Naive B cell (primary cell): ENCODE measurements around the gene TMOD1. TPM values are rescaled to one million over a fixed set of nuclear protein-coding genes. Genes with fewer than 3 reads are reported as not detected.
"Not testable (repeated sequence)": the region's sequence is repeated elsewhere in the genome, so short reads cannot be mapped to it uniquely, and the experiment has no call there.

ENCODE experiments used
- ATAC-seq, 2 donors: fragments of 150-1000 bp; cut with Tn5 transposase; 2 replicates each; pipeline ENCODE4 v1.10.0; 2021; ENCODE audit warnings: low read depth in 2 of 2, mild to moderate bottlenecking in 2 of 2, moderate library complexity in 2 of 2
- DNase-seq: peaks from one replicate; pipeline ENCODE4 v3.0.0; 2022
- H3K27ac Mint-ChIP-seq, 6 donors: one replicate each; pipeline ENCODE4 v1.8.0; 2020 to 2022; ENCODE audit warnings: mild to moderate bottlenecking in 6 of 6, mixed read lengths in 6 of 6, moderate library complexity in 5 of 6, inconsistent platforms in 2 of 6
- H3K27me3 Mint-ChIP-seq, 3 donors: one replicate each; pipeline ENCODE4 v1.8.0; 2021 to 2022; ENCODE audit warnings: mixed read lengths in 3 of 3, mild to moderate bottlenecking in 1 of 3
- H3K36me3 Mint-ChIP-seq, 2 donors: one replicate each; pipeline ENCODE4 v1.8.0; 2020 to 2022; ENCODE audit warnings: mixed read lengths in 2 of 2, inconsistent platforms in 1 of 2, mild to moderate bottlenecking in 1 of 2
- H3K4me1 Mint-ChIP-seq, 3 donors: one replicate each; pipeline ENCODE4 v1.8.0; 2020 to 2022; ENCODE audit warnings: mixed read lengths in 3 of 3, inconsistent platforms in 1 of 3, mild to moderate bottlenecking in 1 of 3, moderate library complexity in 1 of 3
- H3K4me3 Mint-ChIP-seq, 8 donors: one replicate each; pipeline ENCODE4 v1.8.0; 2020 to 2022; ENCODE audit warnings: mild to moderate bottlenecking in 8 of 8, mixed read lengths in 8 of 8, moderate library complexity in 8 of 8, inconsistent platforms in 2 of 8
- H3K9me3 Mint-ChIP-seq, 7 donors: one replicate each; pipeline ENCODE4 v1.8.0; 2020 to 2022; ENCODE audit warnings: mixed read lengths in 7 of 7, mild to moderate bottlenecking in 5 of 7, inconsistent platforms in 2 of 7, moderate library complexity in 1 of 7
- polyA plus RNA-seq, 6 donors: library from polyadenylated mRNA; unstranded; fragments of 300-500 nt; fragmentation: Illumina TruSeq; gene quantifications; one replicate each; pipeline ENCODE4 v1.2.3, GENCODE V29; 2021; ENCODE audit warnings: low read depth in 6 of 6

TMOD1 gene
- polyA plus RNA-seq, 6 donors from 2014 or later, result 2.0 to 7.8 (median 3.9) TPM

DNA sequence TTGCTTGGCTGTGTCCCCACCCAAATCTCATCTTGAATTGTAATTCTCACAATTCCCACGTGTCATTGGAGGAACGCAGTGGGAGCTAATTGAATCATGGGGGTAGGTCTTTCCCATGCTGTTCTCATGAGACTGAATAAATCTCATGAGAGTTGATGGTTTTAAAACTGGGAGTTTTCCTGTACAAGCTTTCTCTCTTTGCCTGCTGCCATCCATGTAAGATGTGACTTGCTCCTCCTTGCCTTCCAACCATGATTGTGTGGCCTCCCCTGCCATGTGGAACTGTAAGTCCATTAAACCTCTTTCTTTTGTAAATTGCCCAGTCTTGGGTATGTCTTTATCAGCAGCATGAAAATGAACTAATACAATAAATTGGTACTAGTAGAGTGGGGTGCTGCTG is 118.6 kb downstream of the TMOD1 start:
- DNase-seq, H3K27me3 Mint-ChIP-seq, ATAC-seq, H3K9me3 Mint-ChIP-seq, H3K4me3 Mint-ChIP-seq: not testable (repeated sequence)
- peaks cover 0 to 18% (median 12%) of the 10 kb centered on the region in 3 donors for H3K4me1 Mint-ChIP-seq
- peaks cover 0 to 13% of the 10 kb centered on the region in 2 donors for H3K36me3 Mint-ChIP-seq
- peak overlapping the region in 1 of 6 donors; percentile 89 for H3K27ac Mint-ChIP-seq

DNA sequence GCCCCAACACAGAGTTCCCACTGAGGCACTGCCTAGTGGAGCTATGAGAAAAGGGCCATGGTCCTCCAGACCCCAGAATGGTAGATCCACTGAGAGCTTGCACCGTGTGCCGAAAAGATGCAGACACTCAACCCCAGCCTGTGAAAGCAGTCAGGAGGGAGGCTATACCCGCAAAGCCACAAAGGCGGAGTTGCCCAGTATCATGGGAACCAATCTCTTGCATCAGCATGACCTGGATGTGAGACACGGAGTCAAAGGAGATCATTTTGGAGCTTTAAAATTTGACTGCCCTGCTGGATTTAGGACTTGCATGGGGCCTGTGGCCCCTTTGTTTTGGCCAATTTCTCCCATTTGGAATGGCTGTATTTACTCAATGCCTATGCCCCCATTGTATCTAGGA is 121.0 kb downstream of the TMOD1 start:
- DNase-seq, H3K27me3 Mint-ChIP-seq, ATAC-seq, H3K9me3 Mint-ChIP-seq, H3K27ac Mint-ChIP-seq, H3K4me3 Mint-ChIP-seq: not testable (repeated sequence)
- Mint-ChIP-seq H3K4me1 (peaks cover 0 to 12% (median 8%) of the 10 kb centered on the region in 3 donors), H3K36me3 (peaks cover 0 to 13% of the 10 kb centered on the region in 2 donors)

DNA sequence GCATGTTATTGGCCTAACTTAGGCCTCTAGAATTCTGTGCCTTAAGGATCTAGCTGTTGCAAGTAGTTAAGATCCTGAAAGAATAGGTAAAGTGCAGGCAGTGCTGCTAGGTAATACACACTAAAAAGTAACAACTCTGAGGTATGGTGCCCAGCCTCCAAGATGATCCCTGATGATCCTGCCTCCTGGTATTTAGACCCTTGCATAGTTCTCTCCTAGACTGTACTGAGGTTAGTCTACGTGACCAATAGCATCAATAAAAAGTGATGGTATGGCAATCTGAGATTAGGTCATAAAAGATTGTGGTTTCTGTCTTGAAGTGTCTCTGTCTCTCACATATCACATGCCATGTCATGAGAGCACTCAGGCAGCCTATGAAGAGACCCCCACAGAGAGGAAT is 122.5 kb downstream of the TMOD1 start:
- Mint-ChIP-seq H3K27ac (peak overlapping the region in 2 of 6 donors; percentile 67 to 80), H3K4me3 (no peak overlapping the region), H3K27me3 (no peaks in the 10 kb centered on the region), H3K4me1 (no peaks in the 10 kb centered on the region), H3K36me3 (peaks cover 0 to 13% of the 10 kb centered on the region in 2 donors), H3K9me3 (no peaks in the 10 kb centered on the region)
- ATAC-seq (no peak), DNase-seq (no peak)

DNA sequence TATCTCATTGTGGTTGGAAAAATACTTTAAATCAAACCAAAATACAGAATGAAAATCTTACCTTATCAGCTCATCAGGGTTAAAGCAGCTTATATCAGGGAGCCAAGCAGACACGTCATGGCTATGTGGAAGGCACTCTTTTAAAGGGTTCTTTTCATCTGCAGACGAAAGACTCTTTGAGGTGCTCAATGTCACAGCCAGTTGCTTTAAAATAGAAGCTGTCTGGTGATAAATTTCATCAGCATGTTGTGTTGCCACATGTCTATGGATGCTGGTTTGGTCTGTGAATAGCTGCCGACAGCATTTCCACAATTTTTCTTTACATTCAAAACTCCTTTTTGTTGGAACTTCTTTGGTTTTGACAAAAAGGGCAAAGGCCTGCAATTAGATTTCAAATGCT is 124.2 kb downstream of the TMOD1 start:
- ATAC-seq (no peak), DNase-seq (no peak)
- Mint-ChIP-seq H3K9me3 (no peaks in the 10 kb centered on the region), H3K36me3 (peaks cover 0 to 9% of the 10 kb centered on the region in 2 donors), H3K4me3 (no peak overlapping the region), H3K27ac (no peak overlapping the region), H3K4me1 (peaks cover 2 to 8% (median 7%) of the 10 kb centered on the region in 3 donors), H3K27me3 (no peaks in the 10 kb centered on the region)

DNA sequence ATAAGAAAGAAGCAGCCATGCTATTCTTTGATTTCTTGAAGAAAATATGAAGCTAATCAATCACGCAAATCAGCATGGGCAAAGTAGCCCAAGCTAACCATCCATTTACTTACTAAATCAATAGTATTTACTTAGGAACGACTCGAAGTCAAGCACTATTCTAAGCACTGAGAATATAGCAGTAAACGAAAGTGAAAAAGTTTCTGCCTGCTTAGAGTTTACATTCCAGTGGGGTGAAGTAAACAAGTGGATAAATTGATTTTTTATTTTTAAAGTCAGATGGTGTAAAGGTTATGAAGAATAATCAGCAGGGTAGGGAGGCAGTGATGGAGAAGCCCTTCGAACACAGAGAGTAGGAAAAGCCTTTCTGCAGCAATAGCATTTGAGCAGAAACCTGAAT is 126.2 kb downstream of the TMOD1 start:
- no peak for ATAC-seq
- Mint-ChIP-seq H3K27ac (no peak overlapping the region), H3K36me3 (no peaks in the 10 kb centered on the region), H3K27me3 (no peaks in the 10 kb centered on the region), H3K4me1 (peaks cover 17 to 21% (median 18%) of the 10 kb centered on the region in 3 donors), H3K9me3 (no peaks in the 10 kb centered on the region), H3K4me3 (no peak overlapping the region)
- no peak for DNase-seq

DNA sequence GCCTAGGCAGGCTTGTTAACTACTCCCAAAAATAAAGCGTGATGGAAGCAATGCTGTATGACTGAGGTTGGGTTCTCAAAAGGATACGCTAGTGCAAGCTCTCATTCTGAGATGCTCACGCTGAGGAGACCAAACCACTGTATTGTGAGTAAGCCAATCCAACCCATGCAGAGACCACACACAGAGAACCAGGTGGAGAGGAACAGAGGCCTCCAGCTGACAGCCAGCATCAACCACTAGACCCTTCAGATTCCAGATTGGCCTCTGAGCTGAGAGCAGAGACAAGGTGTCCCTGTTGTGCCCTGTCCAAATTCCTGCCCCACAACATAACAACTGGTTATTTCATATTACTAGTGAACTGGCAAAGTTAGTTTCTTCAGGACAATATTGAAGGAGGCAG is 127.2 kb downstream of the TMOD1 start:
- no peak for DNase-seq
- Mint-ChIP-seq H3K27ac (peak overlapping the region in 2 of 6 donors; percentile 53 to 64), H3K9me3 (no peaks in the 10 kb centered on the region), H3K27me3 (no peaks in the 10 kb centered on the region), H3K4me3 (peak overlapping the region in 2 of 8 donors; percentile 23 to 75), H3K36me3 (no peaks in the 10 kb centered on the region), H3K4me1 (peaks cover 19 to 28% (median 19%) of the 10 kb centered on the region in 3 donors)
- ATAC-seq, result no peak

DNA sequence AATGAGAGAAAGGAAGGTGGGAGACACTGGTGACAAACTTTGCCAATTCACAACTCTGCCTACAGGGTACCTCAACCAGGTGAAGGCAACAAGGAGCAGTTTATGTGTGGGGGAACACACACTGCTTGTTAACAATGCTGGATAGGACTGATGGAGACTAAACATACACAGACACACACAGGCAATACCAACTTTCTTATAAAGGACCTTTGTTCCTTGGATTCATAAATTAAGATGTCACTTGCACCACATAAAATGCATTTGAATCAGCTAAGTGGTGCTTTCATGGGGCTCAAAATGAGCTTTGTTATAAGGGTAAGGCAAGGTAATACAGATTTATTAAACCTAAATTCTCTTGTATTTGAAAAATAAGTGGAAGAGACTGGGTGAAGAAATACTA is 127.7 kb downstream of the TMOD1 start:
- no peak for ATAC-seq
- Mint-ChIP-seq H3K4me3 (peak overlapping the region in 1 of 8 donors; percentile 23), H3K4me1 (peaks cover 22 to 30% (median 23%) of the 10 kb centered on the region in 3 donors)

DNA sequence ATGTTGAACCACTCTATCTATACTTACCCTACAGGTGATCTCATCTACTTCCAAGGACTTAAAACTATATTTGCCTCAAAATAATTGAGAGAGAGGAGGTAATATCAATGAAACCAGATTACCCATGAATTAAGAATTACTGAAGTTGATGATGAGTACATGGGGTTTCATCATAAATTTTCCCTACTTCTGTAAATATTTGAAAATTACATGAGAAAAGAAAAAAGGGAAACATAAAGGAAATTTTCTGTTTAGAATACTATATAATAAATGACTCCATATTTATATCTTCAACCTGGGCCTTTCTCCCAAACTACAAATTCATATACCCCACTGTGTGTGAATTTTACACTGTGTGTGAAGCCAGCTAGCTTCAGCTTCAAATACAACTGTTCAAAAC is 129.1 kb downstream of the TMOD1 start:
- H3K36me3 Mint-ChIP-seq, result no peaks in the 10 kb centered on the region
- H3K27me3 Mint-ChIP-seq, result no peaks in the 10 kb centered on the region
- no peaks in the 10 kb centered on the region for H3K9me3 Mint-ChIP-seq
- H3K27ac Mint-ChIP-seq, result peak overlapping the region in 1 of 6 donors; percentile 30
- no peak for DNase-seq
- peak overlapping the region in 1 of 8 donors; percentile 41 for H3K4me3 Mint-ChIP-seq
- H3K4me1 Mint-ChIP-seq, result peaks cover 33 to 42% (median 36%) of the 10 kb centered on the region in 3 donors
- no peak for ATAC-seq

More for the DNA sequence above, 127.7 kb downstream of the TMOD1 start:
- H3K36me3 Mint-ChIP-seq, result no peaks in the 10 kb centered on the region
- no peak for DNase-seq
- peak overlapping the region in 3 of 6 donors; percentile 40 to 64 (median 47) for H3K27ac Mint-ChIP-seq
- no peaks in the 10 kb centered on the region for H3K27me3 Mint-ChIP-seq
- no peaks in the 10 kb centered on the region for H3K9me3 Mint-ChIP-seq

DNA sequence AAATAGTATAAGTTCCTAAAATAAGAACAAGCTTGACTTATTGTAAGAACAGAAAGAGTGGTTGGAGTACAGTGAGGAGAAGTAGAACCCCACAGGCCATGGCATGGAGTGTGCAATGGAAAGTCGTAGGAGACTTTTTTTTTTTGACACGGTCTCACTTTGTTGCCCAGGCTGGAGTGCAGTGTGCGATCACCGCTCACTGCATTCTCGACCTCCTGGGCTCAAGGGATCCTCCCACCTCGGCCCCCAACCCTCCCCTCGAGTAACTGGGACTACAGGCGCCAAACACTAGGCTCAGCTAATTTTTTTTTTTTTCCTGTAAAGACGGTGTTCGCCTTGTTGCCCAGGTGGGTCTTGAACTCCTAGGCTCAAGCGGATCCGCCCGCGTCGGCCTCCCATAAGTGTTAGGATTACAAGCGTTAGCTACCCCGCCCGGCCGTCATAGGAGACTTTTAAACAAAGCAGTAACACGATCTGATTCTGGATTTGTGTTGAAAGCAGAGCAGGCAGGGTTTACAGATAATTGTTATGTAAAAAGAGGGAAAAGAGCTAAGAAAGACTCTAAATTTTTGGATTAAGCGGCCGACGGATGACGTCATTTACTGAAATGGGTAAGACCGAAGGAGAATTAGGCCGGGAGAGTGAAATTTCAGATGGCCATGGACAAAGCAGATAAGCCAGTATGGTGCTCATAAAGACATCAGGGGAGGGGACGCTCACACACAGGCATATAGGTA is 130.9 kb downstream of the TMOD1 start:
- ATAC-seq, result peak in 1 of 2 donors; percentile 2
- no peaks in the 10 kb centered on the region for H3K27me3 Mint-ChIP-seq
- peak overlapping the region; percentile 85 to 100 (median 99) for H3K4me3 Mint-ChIP-seq
- peak overlapping the region; percentile 98 to 100 (median 100) for H3K27ac Mint-ChIP-seq
- DNase-seq, result no peak
- H3K4me1 Mint-ChIP-seq, result peaks cover 44 to 54% (median 48%) of the 10 kb centered on the region in 3 donors
- H3K36me3 Mint-ChIP-seq, result no peaks in the 10 kb centered on the region
- H3K9me3 Mint-ChIP-seq, result no peaks in the 10 kb centered on the region

DNA sequence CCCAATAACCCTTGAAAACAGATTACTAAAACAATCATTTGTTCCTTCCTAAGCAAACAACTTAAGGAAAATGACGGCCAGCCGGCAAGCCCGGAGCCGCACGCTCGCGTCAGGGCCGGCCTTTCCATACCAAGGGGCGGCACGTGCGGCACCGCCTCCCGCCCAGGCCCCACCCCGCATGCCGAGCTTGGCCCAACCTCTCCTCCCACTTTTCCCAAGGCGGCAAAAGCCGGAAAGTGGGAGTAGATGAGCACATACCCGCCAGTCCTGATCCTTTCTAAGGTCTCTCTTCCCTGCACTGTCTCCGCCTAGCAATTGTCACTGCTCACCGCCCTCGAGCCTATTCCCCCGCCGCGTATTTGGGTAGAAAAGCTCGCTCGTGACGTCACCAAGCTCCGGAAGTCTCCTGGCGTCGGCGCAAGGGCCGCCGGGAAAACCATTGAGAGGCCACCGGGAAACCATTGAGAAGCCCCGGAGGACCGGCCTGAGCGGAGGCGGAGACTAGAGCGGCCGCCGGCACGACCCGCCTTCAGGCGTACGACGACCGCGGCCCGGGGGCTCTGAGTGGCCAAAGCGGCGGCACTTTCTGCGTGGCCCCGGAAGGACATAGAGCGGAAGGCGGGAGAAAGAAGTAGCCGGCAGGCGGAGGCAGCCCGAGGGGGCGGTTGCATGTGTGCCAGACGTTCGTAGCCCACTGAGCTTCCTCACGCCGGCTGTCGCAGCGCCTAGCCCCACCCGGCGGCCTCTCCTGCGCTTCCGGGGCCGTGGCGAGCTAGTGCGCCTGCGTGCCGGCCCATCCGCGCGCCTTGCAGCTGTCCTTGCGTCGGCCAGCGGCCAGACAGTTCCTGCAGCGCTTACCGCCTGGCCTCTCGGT is 131.8 kb downstream of the TMOD1 start, which contains the start of the genes NCBP1 and TSTD2:
NCBP1 (plus strand) TSS at position 837 of the 874 bp plus-strand sequence. CDS start 61 bp downstream, outside the sequence.
TSTD2 (minus strand) TSS at position 384 of the 874 bp plus-strand sequence. CDS start 5,806 bp downstream, outside the sequence.
- Mint-ChIP-seq H3K4me3 (peak within 1 kb of the TSS; percentile 85 to 100 (median 99)), H3K27me3 (no peaks in the 10 kb centered on the region), H3K27ac (peak within 1 kb of the TSS; percentile 98 to 100 (median 100)), H3K4me1 (peaks cover 47 to 58% (median 52%) of the 10 kb centered on the region in 3 donors), H3K9me3 (no peaks in the 10 kb centered on the region), H3K36me3 (no peaks in the 10 kb centered on the region)
- DNase-seq, result peak; percentile 98
- peak; percentile 86 for ATAC-seq

DNA sequence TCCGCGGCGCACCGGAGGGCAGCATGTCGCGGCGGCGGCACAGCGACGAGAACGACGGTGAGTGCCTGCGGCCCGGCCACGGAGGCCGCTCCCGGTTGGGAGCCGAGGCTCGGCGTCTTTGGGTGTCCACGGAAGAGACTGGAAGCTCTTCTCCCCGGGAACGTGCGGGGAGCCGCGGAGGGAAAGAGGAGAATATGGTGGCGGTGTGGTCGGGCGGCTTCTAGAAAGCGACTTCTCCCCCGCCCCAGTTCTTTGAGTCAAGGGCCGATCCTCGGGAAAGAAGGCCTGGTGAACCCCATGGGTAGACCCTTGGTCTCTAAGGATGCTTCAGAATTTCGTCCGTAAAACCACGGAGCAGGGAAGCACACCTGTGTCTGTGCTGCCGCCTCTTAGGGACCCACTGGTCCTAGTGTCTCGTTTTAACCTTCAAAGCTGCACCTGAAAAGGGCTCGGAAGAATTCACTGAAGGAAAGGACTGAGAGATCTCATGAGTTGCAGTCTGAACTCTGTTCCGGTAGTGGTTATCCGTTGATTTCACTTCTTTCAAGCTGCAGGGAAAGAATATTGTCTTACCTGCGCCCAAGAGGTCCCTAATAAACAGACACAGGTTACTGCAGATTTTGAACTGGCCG is 132.5 kb downstream of the TMOD1 start:
- Mint-ChIP-seq H3K4me1 (peaks cover 52 to 65% (median 59%) of the 10 kb centered on the region in 3 donors), H3K9me3 (no peaks in the 10 kb centered on the region), H3K27me3 (no peaks in the 10 kb centered on the region), H3K27ac (peak overlapping the region; percentile 95 to 100 (median 100)), H3K36me3 (no peaks in the 10 kb centered on the region), H3K4me3 (peak overlapping the region; percentile 85 to 100 (median 99))
- DNase-seq (no peak), ATAC-seq (no peak)

DNA sequence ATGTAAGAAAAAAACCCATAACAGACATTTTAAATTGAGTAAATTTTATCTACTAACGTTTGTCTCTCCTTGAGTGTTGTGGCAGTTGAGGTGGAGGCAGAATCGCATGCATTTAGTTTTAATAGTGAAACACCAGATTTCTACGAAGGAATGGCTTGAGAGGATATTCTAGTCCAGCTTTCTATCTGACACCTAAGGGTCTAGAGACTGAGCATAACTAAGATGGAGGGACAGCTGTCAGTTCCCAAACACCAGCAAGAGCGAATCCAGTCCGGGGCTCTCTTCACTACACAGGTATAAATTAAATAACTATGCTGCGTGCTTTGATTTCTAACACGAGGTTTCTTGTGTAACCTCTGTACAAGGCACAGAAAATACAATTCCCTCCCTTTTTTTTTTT is 133.6 kb downstream of the TMOD1 start:
- DNase-seq (no peak), ATAC-seq (no peak)
- H3K27ac Mint-ChIP-seq, result peak overlapping the region in 4 of 6 donors; percentile 98 to 100 (median 100)
- H3K4me1 Mint-ChIP-seq, result peaks cover 52 to 69% (median 62%) of the 10 kb centered on the region in 3 donors
- peak overlapping the region in 7 of 8 donors; percentile 70 to 99 (median 99) for H3K4me3 Mint-ChIP-seq
- no peaks in the 10 kb centered on the region for H3K36me3 Mint-ChIP-seq
- no peaks in the 10 kb centered on the region for H3K9me3 Mint-ChIP-seq
- no peaks in the 10 kb centered on the region for H3K27me3 Mint-ChIP-seq

DNA sequence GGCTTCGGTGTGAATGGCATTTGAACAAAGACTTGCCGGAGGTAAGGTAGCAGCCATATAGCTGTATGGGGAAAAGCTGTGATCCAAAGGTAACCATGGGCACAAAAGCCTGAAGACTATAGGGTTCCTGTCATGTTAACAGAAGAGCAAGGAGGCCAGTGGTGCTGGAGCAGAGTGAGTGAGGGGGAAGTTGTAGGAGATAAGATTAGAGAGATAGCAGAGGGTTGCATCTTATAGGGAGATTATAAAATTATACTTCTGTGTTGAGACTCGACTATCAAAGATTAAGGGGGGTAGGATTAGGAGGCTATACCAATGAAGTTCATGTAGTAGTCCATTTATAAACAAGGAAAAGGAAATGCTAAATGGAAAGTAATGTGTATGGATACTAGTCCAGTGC is 135.4 kb downstream of the TMOD1 start:
- DNase-seq (no peak), ATAC-seq (no peak)
- no peaks in the 10 kb centered on the region for H3K9me3 Mint-ChIP-seq
- H3K36me3 Mint-ChIP-seq, result no peaks in the 10 kb centered on the region
- H3K27me3 Mint-ChIP-seq, result no peaks in the 10 kb centered on the region
- peak overlapping the region in 2 of 8 donors; percentile 1 to 22 for H3K4me3 Mint-ChIP-seq
- H3K4me1 Mint-ChIP-seq, result peaks cover 44 to 61% (median 55%) of the 10 kb centered on the region in 3 donors
- H3K27ac Mint-ChIP-seq, result peak overlapping the region in 2 of 6 donors; percentile 4 to 31
